OCI-LY7 (cell line): ENCODE results near the gene ZYG11B.
"Not testable (repeated sequence)": the region's sequence is repeated elsewhere in the genome, so short reads cannot be mapped to it uniquely, and the experiment has no call there.

ENCODE experiments used
- CTCF ChIP-seq: fragments of 200-600 bp; sonication (generic); conservative IDR thresholded peaks from 2 replicates; pipeline ENCODE4 v1.5.1; 2014; ENCODE audit warnings: mild to moderate bottlenecking, antibody characterized with exemption, low read length, moderate library complexity, mixed read lengths
- EZH2phosphoT487 ChIP-seq: fragments of 200-600 bp; sonication (generic); IDR thresholded peaks from 2 replicates; pipeline ENCODE4 v1.6.1; 2018; ENCODE audit warnings: low read depth, borderline replicate concordance, mild to moderate bottlenecking, mixed run types, antibody characterized with exemption, low read length, moderate library complexity, mixed read lengths

- peak; percentile 83 for TF ChIP-seq CTCF
- TF ChIP-seq EZH2phosphoT487, result not testable (repeated sequence)
Observed at GRCh38 chr1:52686261-52686751, 39.9 kb upstream of the ZYG11B start.
